ENCODE measurements around the gene LRMDA. TPM values are rescaled to one million over a fixed set of nuclear protein-coding genes. Genes with fewer than 3 reads are reported as not detected.

Gene LRMDA
- total RNA-seq, 6 experiments from 2014 or later: 0.32 TPM; not detected in 5

DNA sequence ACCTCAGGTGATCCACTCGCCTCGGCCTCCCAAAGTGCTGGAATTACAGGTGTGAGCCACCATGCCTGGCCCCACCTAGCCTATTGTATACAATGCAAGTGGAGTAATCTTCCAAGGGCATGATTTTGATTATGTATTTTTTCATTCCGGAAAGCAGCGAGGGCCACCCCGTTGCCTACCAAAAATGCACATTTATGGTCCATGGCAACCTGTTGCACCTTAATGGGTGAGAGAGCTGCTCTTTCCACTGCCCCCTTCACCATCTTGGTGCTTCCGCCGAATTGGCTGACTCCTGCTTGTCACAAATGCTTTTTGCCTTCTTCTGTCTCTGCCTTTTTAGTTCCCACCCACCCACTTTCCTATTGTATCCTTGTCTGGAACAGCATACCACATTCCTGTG lies 699.5 kb downstream of the LRMDA start:
- peaks cover 15% of the 10 kb centered on the region for H3K4me1 Mint-ChIP-seq (ENCODE audit: low read depth)
- peaks cover 7% of the 10 kb centered on the region for H3K27me3 Mint-ChIP-seq (ENCODE audit: insufficient read depth)
- no peaks in the 10 kb centered on the region for H3K9me3 Mint-ChIP-seq
- no peak for DNase-seq
- no peak overlapping the region for H3K27ac Mint-ChIP-seq
- H3K36me3 Mint-ChIP-seq (ENCODE audit: low read depth): no peaks in the 10 kb centered on the region
- H3K4me3 Mint-ChIP-seq: no peak overlapping the region
- TF ChIP-seq, protein P1, sequence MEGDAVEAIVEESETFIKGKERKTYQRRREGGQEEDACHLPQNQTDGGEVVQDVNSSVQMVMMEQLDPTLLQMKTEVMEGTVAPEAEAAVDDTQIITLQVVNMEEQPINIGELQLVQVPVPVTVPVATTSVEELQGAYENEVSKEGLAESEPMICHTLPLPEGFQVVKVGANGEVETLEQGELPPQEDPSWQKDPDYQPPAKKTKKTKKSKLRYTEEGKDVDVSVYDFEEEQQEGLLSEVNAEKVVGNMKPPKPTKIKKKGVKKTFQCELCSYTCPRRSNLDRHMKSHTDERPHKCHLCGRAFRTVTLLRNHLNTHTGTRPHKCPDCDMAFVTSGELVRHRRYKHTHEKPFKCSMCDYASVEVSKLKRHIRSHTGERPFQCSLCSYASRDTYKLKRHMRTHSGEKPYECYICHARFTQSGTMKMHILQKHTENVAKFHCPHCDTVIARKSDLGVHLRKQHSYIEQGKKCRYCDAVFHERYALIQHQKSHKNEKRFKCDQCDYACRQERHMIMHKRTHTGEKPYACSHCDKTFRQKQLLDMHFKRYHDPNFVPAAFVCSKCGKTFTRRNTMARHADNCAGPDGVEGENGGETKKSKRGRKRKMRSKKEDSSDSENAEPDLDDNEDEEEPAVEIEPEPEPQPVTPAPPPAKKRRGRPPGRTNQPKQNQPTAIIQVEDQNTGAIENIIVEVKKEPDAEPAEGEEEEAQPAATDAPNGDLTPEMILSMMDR (IDR thresholded peaks at IDR 0.05): no peak

DNA sequence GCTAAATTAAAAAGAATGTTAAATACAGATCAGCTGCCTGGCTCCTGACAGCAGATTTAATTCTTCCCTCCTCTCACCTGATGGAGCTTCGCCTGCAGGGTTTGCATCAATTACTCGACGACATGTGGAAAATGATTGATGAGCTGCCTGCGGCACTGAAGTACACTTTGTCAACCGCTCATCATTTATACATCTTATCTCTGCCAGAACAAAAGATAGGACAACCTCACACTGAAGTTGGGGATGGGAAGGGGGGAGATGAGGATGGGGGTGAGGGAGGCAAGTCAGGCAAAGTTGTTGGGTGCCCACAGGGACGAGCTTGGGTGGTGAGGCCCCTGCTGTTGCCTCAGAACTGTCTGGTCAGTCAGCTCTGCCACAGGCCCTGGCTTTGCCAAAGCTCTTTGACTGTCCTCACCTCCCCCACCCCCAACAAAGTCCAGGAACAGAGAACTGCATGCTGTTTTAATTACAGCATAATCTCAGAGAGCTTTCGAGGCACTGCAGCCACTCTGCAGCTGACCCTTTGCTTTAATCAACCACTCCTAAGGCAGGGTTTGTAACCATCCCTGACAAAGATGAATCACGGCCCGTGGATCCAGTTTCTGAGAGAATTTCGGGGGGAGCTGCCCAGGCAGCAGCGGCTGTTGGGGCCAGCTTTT lies 702.3 kb downstream of the LRMDA start:
- no peak overlapping the region for H3K4me3 Mint-ChIP-seq
- DNase-seq: no peak
- TF ChIP-seq, protein P1 (IDR thresholded peaks at IDR 0.05): no peak
- H3K27ac Mint-ChIP-seq: no peak overlapping the region
- no peaks in the 10 kb centered on the region for H3K36me3 Mint-ChIP-seq (ENCODE audit: low read depth)
- peaks cover 9% of the 10 kb centered on the region for H3K4me1 Mint-ChIP-seq (ENCODE audit: low read depth)
- peaks cover 6% of the 10 kb centered on the region for H3K27me3 Mint-ChIP-seq (ENCODE audit: insufficient read depth)
- H3K9me3 Mint-ChIP-seq: no peaks in the 10 kb centered on the region

DNA sequence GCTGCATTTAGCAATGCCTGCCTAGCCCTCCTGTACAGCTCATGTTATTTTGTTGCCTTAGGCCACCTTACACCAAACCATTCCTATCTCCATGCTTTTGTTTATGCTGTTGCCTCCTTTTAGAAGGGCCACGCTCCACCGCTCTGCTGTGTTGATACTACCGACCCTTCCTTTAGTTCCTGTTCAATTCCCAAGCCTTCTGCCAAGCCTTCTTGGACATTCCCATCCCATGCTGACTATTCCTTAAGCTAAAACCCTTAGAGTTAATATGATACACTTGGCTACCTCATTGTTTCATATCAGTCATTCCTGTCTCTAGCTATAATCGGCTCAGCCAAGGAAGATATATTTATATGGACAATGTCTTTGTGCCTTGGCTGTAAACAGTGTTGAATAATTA lies 705.5 kb downstream of the LRMDA start:
- TF ChIP-seq, protein P1 (IDR thresholded peaks at IDR 0.05): no peak

DNA sequence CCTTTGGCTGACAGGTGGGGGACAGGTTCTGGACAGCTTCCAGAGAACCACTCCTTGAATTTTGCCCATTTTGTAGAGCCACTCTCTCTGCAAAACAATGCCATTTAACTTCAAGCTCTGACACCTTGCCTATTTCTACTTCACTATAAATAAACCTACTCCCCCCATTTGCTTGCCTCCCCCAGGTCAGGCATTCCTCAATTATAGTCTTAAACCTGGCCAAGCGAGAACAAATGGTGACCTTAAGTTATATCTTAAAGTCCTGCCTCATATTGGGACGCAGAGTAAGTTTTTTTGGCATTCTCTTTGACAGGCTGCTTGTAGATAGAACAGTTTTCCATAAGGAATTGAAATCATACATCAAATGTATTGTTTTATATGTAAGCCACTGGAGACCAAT lies 706.9 kb downstream of the LRMDA start:
- Mint-ChIP-seq H3K27me3 (ENCODE audit: insufficient read depth) (peaks cover 4% of the 10 kb centered on the region), H3K36me3 (ENCODE audit: low read depth) (no peaks in the 10 kb centered on the region), H3K27ac (no peak overlapping the region), H3K4me3 (no peak overlapping the region), H3K9me3 (no peaks in the 10 kb centered on the region), H3K4me1 (ENCODE audit: low read depth) (peaks cover 9% of the 10 kb centered on the region)
- DNase-seq: no peak
- TF ChIP-seq, protein P1 (IDR thresholded peaks at IDR 0.05): no peak

More for the DNA sequence above, 705.5 kb downstream of the LRMDA start:
- H3K27me3 Mint-ChIP-seq (ENCODE audit: insufficient read depth): peaks cover 6% of the 10 kb centered on the region
- H3K36me3 Mint-ChIP-seq (ENCODE audit: low read depth): no peaks in the 10 kb centered on the region
- H3K9me3 Mint-ChIP-seq: no peaks in the 10 kb centered on the region
- peaks cover 9% of the 10 kb centered on the region for H3K4me1 Mint-ChIP-seq (ENCODE audit: low read depth)
- no peak overlapping the region for H3K4me3 Mint-ChIP-seq
- no peak for DNase-seq
- H3K27ac Mint-ChIP-seq: no peak overlapping the region

DNA sequence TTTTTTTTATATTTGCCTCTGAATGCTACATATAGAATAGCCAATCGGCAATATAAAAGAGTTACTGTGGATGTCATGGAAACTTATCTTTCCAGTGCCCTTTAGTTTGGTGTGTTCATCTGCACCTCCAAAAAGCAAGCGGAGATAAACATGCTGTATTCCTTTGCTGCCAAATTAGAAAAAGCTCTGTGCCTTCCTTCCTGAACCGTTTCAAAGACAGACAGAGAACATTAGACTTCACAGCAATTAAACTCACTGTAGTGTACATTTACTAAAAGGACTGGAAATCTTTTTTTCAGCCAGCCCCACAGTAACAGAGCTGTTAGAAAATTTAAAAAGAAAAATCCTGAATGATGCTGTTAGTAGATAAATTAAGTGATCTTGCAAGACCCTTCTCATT lies 707.5 kb downstream of the LRMDA start:
- no peak overlapping the region for H3K27ac Mint-ChIP-seq
- H3K27me3 Mint-ChIP-seq (ENCODE audit: insufficient read depth): peaks cover 3% of the 10 kb centered on the region; the same call in 1 of the 2 replicates
- TF ChIP-seq, protein P1 (IDR thresholded peaks at IDR 0.05): no peak
- H3K36me3 Mint-ChIP-seq (ENCODE audit: low read depth): no peaks in the 10 kb centered on the region
- H3K9me3 Mint-ChIP-seq: no peaks in the 10 kb centered on the region
- peaks cover 5% of the 10 kb centered on the region for H3K4me1 Mint-ChIP-seq (ENCODE audit: low read depth)
- no peak for DNase-seq
- H3K4me3 Mint-ChIP-seq: no peak overlapping the region
